ENCODE results near the gene DDX31.

The DDX31 gene

DNA sequence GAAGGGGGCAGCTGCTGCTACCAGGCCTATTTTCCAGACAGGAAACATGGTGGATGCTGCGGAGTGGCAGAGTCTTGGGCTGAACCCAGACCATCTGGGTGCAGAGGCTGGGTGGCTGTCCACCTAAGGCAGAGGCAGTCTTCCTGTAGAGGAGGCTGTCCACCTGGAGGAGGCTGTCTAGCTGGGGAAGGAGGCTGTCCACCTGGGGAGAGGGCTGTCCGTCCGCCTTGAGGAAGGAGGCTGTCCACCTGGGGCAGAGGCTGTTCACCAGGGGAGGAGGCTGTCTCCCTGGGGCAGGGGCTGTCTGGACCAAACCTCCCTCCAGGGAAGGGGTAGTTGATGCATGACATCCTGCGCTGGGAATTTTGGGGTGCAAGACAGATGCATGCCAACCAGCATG is 126.5 kb downstream of the DDX31 start:
- no peak for DNase-seq

All from HCEC 1CT (cell line).